Ovary (tissue), 9 donors: ENCODE measurements around the gene SIN3A. TPM values are rescaled to one million over a fixed set of nuclear protein-coding genes. Genes with fewer than 3 reads are reported as not detected.
"Not testable (repeated sequence)": the region's sequence is repeated elsewhere in the genome, so short reads cannot be mapped to it uniquely, and the experiment has no call there.

Experiments
- DNase-seq, 5 donors: peaks; one replicate each; pipeline ENCODE4 v3.0.0-alpha.2; 2019 to 2020
- H3K27ac ChIP-seq, 2 donors: fragments of 200-600 bp; one replicate each; pipeline versions ENCODE4 v1.5.1 to v1.8.0; 2019 to 2022
- H3K27me3 ChIP-seq: fragments of 200-600 bp; one replicate; pipeline ENCODE4 v1.8.0; 2022
- H3K36me3 ChIP-seq: fragments of 200-600 bp; sonication (generic); one replicate; pipeline ENCODE4 v1.5.1; 2019
- H3K4me1 ChIP-seq: one replicate; pipeline ENCODE4 v1.8.1; 2013; ENCODE audit warnings: mild to moderate bottlenecking, moderate library complexity; ENCODE audit not compliant: insufficient read depth
- H3K4me3 ChIP-seq: fragments of 200-600 bp; sonication (generic); one replicate; pipeline ENCODE4 v1.5.1; 2017
- H3K9me3 ChIP-seq, 2 donors: fragments of 200-600 bp in 1 of 2; sonication (generic) in 1 of 2; one replicate each; pipeline versions ENCODE4 v1.5.1 to v1.8.1; 2013 to 2019; ENCODE audit warnings: mild to moderate bottlenecking in 1 of 2, moderate library complexity in 1 of 2
- CTCF ChIP-seq, 3 donors: fragments of 450-650 bp in 2 of 3; fragments of 200-600 bp in 1 of 3; IDR thresholded peaks; one replicate each; pipeline versions ENCODE4 v1.5.1 to v1.8.0; 2016 to 2022; ENCODE audit warnings: antibody characterized with exemption in 3 of 3, mild to moderate bottlenecking in 1 of 3
- EP300 ChIP-seq: sonication (generic); formaldehyde crosslinking; IDR thresholded peaks from one replicate; pipeline ENCODE4 v1.6.1; 2017; ENCODE audit warnings: antibody characterized with exemption
- POLR2A ChIP-seq: fragments of 450-650 bp; IDR thresholded peaks from one replicate; pipeline ENCODE4 v1.6.1; 2017; ENCODE audit warnings: antibody characterized with exemption, mild to moderate bottlenecking, moderate library complexity
- WGBS, 3 donors: extraction: QIAGEN DNeasy Blood & Tissue Kit in 1 of 3; methylation state at CpG; one replicate each; pipeline versions ENCODE4 v1.1.5 to v1.1.7; 2013 to 2017; 5-methylcytosine and 5-hydroxymethylcytosine counted together
- intact Hi-C, 4 donors: fragments of 100-400 bp; cut with DNase I; formaldehyde crosslinking; loops; one replicate each; pipeline versions ENCODE4 v1.11.0 to v1.15.1; 2022 to 2023
- polyA plus RNA-seq, 2 donors: library from polyadenylated mRNA; stranded (reverse); fragments of 200-250 nt in 1 of 2; fragments of 350-450 nt in 1 of 2; fragmentation: Illumina TruSeq in 1 of 2; extraction: RNeasy Lipid Tissue Mini Kit (QIAGEN cat#74804) in 1 of 2; gene quantifications; one replicate each; pipeline ENCODE4 v1.2.3, GENCODE V29; 2013 to 2014
- total RNA-seq, 7 donors: library from RNA; depleted of rRNA in 2 of 7; stranded (reverse); fragments of >200 nt in 2 of 7; fragmentation: NEBNext Ultra II Directional in 3 of 7; extraction: Animal tissue kit (Norgen Biotek cat#: 25700) in 3 of 7; gene quantifications; one replicate each; pipeline versions ENCODE4 v1.1.0 to v1.2.4, GENCODE V29; 2016 to 2023
- donor health status: DM: no; HTN: no; CAD: no; lungs with moderate emphysema.
- donor health status: DM: no; HTN: no; CAD: no.
- donor health status: Bipolar disorder and iron deficiency.
- donor health status: DM: yes; HTN: yes; CAD: no.
- donor health status: DM: no; HTN: no; CAD: no.
- donor health status: DM: yes; HTN: yes; CAD: no.

SIN3A gene
- total and polyA plus RNA-seq, 9 donors: 29.3 to 115 (median 88.5) TPM

GRCh38 chr15:75452364-75452864 is 924 bp upstream of the SIN3A start:
- peak; percentile 84 to 91 (median 88) for DNase-seq

GRCh38 chr15:75451202-75451673 is 252 bp downstream of the SIN3A start:
- H3K9me3 ChIP-seq: no peaks in the 10 kb centered on the region
- H3K27me3 ChIP-seq: no peaks in the 10 kb centered on the region
- no peak for DNase-seq
- H3K36me3 ChIP-seq: no peaks in the 10 kb centered on the region
- H3K27ac ChIP-seq: peak overlapping the region; percentile 96 to 97
- peak overlapping the region; percentile 90 for H3K4me3 ChIP-seq
- TF ChIP-seq POLR2A (peak; percentile 48), EP300 (no peak)
- intact Hi-C loops: loop anchor here in 2 of 4 donors (5.0 to 10.0 kb wide), 3 partner anchors 84 to 194 kb away; partner anchors contain the start of genes IMP3 (in 1 of the 2), MAN2C1 (in 1 of the 2), SNUPN (in 1 of the 2) and SNX33 (in 1 of the 2)
- 0 to 1% (median 0%) methylated on average over 3 to 45 of the region's 45 CpGs for WGBS, 3 donors
- peaks cover 2% of the 10 kb centered on the region for H3K4me1 ChIP-seq

More at GRCh38 chr15:75452364-75452864, 924 bp upstream of the SIN3A start:
- Histone ChIP-seq H3K36me3 (no peaks in the 10 kb centered on the region), H3K27me3 (no peaks in the 10 kb centered on the region), H3K27ac (peak overlapping the region; percentile 70 to 86), H3K4me3 (peak overlapping the region; percentile 60), H3K4me1 (no peaks in the 10 kb centered on the region), H3K9me3 (no peaks in the 10 kb centered on the region)
- no peak for TF ChIP-seq POLR2A
- no peak for TF ChIP-seq EP300
- no peak for TF ChIP-seq CTCF (IDR thresholded peaks at IDR 0.05)
- WGBS, 3 donors: 0 to 1% (median 0%) methylated on average over 16 of the region's 16 CpGs
- intact Hi-C loops: loop anchor here in 2 of 4 donors (5.0 to 10.0 kb wide), 3 partner anchors 85 to 192 kb away; partner anchors contain the start of genes IMP3 (in 1 of the 2), MAN2C1 (in 1 of the 2), SNUPN (in 1 of the 2) and SNX33 (in 1 of the 2)

GRCh38 chr15:75450307-75451201 is 936 bp downstream of the SIN3A start:
- 0 to 1% (median 1%) methylated on average over 40 to 60 of the region's 62 CpGs for WGBS, 3 donors
- H3K36me3 ChIP-seq: no peaks in the 10 kb centered on the region
- TF ChIP-seq EP300 (no peak), CTCF (IDR thresholded peaks at IDR 0.05) (no peak), POLR2A (no peak)
- H3K9me3 ChIP-seq: no peaks in the 10 kb centered on the region
- intact Hi-C loops: loop anchor here in 2 of 4 donors (5.0 to 10.0 kb wide), 3 partner anchors 83 to 194 kb away; partner anchors contain the start of genes IMP3 (in 1 of the 2), MAN2C1 (in 1 of the 2), SNUPN (in 1 of the 2) and SNX33 (in 1 of the 2)
- no peaks in the 10 kb centered on the region for H3K27me3 ChIP-seq
- peaks cover 4% of the 10 kb centered on the region for H3K4me1 ChIP-seq
- peak; percentile 96 to 98 (median 97) for DNase-seq
- peak overlapping the region; percentile 96 to 97 for H3K27ac ChIP-seq
- peak overlapping the region; percentile 90 for H3K4me3 ChIP-seq

GRCh38 chr15:75449585-75450306 is 1.7 kb downstream of the SIN3A start:
- H3K27me3 ChIP-seq: no peaks in the 10 kb centered on the region
- no peaks in the 10 kb centered on the region for H3K36me3 ChIP-seq
- TF ChIP-seq POLR2A: no peak
- no peak for TF ChIP-seq CTCF (IDR thresholded peaks at IDR 0.05)
- H3K4me3 ChIP-seq: peak overlapping the region; percentile 90
- 11 to 26% (median 12%) methylated on average over 14 of the region's 14 CpGs for WGBS, 3 donors
- H3K4me1 ChIP-seq: peaks cover 4% of the 10 kb centered on the region
- intact Hi-C loops: loop anchor here in 2 of 4 donors (5.0 to 10.0 kb wide), 3 partner anchors 82 to 195 kb away; partner anchors contain the start of genes IMP3 (in 1 of the 2), MAN2C1 (in 1 of the 2), SNUPN (in 1 of the 2) and SNX33 (in 1 of the 2)
- no peaks in the 10 kb centered on the region for H3K9me3 ChIP-seq
- DNase-seq: peak in 4 of 5 donors; percentile 15 to 47 (median 42)
- peak overlapping the region in 1 of 2 donors; percentile 97 for H3K27ac ChIP-seq

- peak in 2 of 5 donors; percentile 32 to 33 for DNase-seq
- WGBS, 3 donors: 82 to 87% (median 84%) methylated on average over 13 of the region's 13 CpGs
- H3K9me3 ChIP-seq, H3K4me1 ChIP-seq, H3K36me3 ChIP-seq, H3K27ac ChIP-seq, intact Hi-C loops, H3K27me3 ChIP-seq, H3K4me3 ChIP-seq: not testable (repeated sequence)
These were observed 3.3 kb downstream of the SIN3A start for GRCh38 chr15:75448171-75448570.
